D721Med (cell line): ENCODE data around the gene EIF4E3.

ENCODE experiments used
- DNase-seq: peaks from one replicate; pipeline ENCODE4 v3.0.0; 2011; ENCODE audit warnings: low spot score; ENCODE audit not compliant: insufficient read length
- FAIRE-seq: peaks from 2 replicates; lab custom pipeline; 2011; peaks lifted over from hg19 to GRCh38; lab: Jason Lieb, UNC
- TF ChIP-seq, protein P1 (sequence below): IDR thresholded peaks from 2 replicates; pipeline ENCODE4 v1.5.1; 2012; ENCODE audit warnings: mild to moderate bottlenecking, control low read depth; ENCODE audit not compliant: insufficient read depth; ENCODE audit errors: missing control alignments

Gene EIF4E3

DNA sequence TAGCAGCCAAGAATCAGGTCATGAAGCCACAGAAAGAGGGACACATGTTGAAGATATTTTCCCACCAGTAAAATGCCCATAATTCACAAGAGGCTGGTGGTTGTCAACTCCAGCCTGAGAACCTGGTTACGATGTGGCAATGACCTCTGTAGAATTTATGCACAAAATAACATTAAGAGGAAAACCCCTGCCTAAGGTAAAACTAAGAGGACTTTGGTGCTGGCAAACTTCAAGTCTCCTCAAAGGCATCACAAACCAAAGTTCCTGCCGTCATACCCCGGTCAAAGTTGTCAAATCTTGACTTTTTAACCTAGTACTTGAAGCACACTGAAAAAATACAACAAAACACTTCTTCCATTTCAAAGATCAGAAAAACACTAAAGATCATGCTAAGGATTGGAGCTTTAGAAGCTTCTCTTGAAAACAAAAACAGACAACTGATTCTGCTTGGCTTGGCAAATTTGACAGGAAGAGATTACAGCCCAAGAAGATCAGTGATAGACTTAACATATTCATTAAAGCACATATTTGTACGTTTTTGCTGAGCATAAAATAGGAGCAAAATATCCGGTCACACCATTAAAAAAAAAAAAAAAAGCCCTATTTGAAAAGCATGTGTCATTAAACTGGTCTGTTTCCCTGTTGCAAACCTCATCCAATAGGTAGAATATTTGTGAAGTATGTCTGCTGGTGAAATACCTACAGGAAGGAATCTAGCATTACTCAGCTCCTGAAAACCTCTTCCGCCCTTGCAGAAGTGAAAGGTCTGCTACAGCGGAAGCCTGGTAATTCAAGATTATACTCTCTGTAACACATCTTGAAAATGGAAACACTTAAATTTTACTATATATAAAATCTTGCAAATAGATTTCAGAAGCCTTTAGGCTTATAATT, 22.8 kb downstream of the EIF4E3 start:
- no peak for FAIRE-seq
- DNase-seq: no peak
- TF ChIP-seq, protein P1, sequence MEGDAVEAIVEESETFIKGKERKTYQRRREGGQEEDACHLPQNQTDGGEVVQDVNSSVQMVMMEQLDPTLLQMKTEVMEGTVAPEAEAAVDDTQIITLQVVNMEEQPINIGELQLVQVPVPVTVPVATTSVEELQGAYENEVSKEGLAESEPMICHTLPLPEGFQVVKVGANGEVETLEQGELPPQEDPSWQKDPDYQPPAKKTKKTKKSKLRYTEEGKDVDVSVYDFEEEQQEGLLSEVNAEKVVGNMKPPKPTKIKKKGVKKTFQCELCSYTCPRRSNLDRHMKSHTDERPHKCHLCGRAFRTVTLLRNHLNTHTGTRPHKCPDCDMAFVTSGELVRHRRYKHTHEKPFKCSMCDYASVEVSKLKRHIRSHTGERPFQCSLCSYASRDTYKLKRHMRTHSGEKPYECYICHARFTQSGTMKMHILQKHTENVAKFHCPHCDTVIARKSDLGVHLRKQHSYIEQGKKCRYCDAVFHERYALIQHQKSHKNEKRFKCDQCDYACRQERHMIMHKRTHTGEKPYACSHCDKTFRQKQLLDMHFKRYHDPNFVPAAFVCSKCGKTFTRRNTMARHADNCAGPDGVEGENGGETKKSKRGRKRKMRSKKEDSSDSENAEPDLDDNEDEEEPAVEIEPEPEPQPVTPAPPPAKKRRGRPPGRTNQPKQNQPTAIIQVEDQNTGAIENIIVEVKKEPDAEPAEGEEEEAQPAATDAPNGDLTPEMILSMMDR: no peak

DNA sequence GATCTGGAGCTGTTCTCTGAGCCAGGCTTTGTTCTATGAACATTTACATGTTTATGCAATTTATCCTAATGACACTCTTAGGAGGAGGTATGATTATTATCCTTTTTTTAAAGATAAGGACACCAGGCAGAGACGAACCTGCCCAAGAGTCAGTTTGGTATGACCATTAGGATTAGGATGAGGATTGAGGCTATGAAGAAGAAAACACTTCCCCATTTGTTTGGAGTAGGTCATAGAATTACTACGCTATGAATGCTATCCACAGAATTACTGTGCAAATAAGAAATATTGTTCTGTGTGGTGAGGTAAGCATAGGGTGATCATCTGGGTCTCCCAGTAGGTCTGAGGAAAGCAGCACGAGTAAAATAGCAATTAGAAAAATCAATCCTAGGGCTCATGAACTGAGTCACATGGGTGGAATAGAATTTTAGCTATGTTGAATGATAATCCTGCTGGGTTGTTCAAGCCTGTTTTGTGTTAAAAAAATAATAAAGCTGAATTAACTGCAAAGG, 23.9 kb downstream of the EIF4E3 start:
- FAIRE-seq (no peak), DNase-seq (no peak)
- TF ChIP-seq, protein P1: no peak

DNA sequence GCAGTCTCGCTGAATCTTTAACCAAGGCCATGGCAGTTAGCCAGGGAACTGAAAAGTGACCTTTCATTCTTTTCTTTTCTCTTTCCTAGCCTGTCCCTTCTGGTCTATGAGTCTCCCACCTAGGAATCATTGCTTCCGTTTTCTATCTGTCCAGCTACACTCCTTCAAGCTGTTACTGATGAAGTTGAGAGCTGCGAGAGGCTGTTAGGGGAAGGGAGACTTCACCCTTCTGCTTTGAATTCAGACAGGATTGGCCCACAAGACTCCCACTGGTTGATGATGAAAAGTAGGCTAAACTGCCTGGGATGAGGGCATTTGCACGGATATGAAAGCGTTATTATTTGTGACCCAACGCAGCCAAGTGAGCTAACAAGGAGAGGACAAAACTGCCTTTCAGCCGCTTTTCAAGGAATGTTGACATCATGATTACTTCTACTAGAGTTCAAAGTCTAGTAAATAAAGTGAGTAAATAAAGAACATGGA, 30.2 kb downstream of the EIF4E3 start:
- no peak for DNase-seq
- TF ChIP-seq, protein P1: no peak
- FAIRE-seq: no peak

DNA sequence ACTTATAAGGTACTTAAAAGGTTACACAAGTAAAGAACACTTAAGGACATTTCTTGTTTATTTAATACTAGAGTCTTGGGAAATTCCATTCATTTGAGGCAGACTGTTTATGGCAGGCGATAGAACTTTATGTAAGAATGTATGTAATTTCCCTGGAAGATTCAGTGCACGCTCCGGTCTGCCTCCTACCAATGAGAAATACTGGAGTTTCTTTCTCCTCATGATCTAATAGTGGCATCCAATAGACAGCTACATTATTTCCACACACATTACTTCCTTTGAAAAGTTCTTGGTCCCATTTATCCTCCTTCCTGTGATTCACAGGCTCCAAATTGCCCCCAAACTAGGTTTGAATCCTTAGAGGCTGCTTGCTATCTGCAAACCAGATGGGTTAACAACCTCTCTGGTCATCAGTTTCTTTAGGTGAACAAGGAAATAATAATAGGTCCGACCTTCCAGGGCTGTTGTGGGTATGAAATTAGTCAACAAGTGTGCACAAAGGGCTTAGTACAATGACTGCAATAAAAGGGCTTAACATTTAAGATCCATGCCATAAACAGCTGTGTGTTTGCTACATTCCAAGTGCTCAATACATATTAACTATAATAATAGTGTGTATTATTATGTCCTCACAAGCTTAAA, 30.7 kb downstream of the EIF4E3 start:
- TF ChIP-seq, protein P1: no peak
- no peak for FAIRE-seq

DNA sequence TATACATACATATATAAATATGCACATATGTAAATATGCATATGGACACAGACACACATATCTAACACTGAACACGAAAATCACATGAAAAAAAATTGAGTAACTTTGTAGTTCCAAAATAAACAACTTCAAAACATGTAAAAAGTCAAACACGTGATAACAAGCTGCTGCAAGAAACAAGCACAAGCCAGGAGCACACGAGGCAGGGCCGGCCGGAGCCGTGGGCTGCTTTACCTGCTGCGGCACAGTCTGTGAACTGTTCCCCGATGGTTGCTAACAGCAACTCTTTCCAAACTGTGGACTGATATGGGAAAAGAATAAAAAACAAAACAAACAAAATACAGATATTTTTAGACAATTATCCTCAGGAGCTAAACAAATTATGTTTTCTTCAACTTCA, 31.6 kb downstream of the EIF4E3 start:
- DNase-seq: no peak
- FAIRE-seq: no peak
- TF ChIP-seq, protein P1: no peak

More for the DNA sequence above, 30.7 kb downstream of the EIF4E3 start:
- no peak for DNase-seq

DNA sequence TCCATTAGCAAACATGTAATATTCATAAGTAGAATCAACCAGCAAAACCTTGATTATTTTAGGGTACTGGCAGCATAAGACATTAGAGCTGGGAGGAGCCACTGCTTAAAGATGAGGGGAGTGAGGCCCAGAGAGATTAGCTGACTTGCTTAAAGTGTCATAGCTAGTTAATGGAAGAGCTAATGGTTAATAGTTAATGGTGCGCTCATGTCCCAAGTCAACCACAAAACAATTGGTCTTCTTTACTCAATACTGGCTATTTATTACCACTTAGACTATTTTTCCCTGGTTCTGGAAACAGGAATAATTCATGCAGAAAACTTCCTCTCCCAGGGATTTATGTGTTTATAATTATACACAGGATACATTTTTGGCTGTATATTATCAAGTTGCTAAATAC, 33.1 kb downstream of the EIF4E3 start:
- TF ChIP-seq, protein P1: no peak
- no peak for FAIRE-seq
- no peak for DNase-seq
